ENCODE measurements around the gene FTCD.

Gene FTCD

DNA sequence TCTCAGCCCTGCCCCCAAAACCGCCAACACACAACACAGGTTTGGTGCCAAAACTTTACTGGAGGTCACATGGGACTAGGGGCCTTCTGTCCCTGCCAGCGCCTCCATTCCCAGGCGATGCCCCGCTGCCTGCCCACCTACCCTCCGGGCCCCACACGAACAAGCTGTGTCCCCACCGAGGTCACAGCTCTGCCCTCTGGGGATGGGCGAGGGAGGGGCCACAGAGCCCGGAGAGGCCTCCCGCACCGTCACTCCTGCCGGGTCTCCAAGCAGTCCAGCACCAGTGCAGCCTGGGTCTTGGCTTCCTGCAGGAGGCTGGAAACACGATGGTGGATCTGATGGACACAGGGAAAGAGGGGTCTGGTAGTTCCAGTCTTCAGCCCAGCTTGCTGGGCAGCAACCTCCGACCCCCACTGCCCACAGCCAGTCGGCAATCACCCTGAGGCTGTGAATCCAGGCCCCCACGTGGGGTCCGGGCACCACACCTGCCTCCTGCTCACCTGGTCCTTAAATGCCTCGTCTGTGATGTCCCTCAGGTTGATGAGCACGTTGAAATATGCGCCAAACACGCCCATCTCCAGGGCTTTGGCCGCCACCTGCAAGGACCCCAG, 18.5 kb downstream of the FTCD start:
- DNase-seq (ENCODE audit: low read depth), result no peak

GRCh38 chr21:46135782-46136395, 19.5 kb downstream of the FTCD start:
- no peak for DNase-seq (ENCODE audit: low read depth)

GRCh38 chr21:46131838-46132651, 23.3 kb downstream of the FTCD start:
- no peak for DNase-seq (ENCODE audit: low read depth)

- no peak for DNase-seq (ENCODE audit: low read depth)
Observed at GRCh38 chr21:46131588-46131837, 23.9 kb downstream of the FTCD start.

- no peak for DNase-seq (ENCODE audit: low read depth)
Observed at GRCh38 chr21:46130831-46131587, 24.4 kb downstream of the FTCD start.

- no peak for DNase-seq (ENCODE audit: low read depth)
Observed at GRCh38 chr21:46129846-46130651, 25.3 kb downstream of the FTCD start.

DNA sequence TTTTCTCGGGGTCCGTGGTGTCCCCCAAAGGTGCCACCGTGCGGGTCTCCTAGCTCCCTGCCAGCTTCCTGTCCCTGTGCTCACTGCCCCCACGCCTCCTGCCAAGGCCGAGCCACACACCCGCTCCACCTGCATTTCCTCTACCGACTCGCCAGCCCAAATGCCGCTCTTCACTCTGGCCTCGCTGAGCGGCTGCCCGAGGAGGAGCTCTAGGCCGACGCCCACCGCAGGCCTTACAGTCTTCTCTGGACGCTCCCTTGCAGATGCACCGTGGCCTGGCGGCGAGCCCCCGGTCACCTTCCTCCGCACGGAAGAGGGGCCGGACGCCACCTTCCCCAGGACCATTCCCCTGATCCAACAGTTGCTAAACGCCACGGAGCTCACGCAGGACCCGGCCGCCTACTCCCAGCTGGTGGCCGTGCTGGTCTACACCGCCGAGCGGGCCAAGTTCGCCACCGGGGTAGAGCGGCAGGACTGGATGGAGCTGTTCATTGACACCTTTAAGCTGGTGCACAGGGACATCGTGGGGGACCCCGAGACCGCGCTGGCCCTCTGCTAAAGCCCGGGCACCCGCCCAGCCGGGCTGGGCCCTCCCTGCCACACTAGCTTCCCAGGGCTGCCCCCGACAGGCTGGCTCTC, 26.3 kb downstream of the FTCD start:
- DNase-seq (ENCODE audit: low read depth), result no peak

- DNase-seq (ENCODE audit: low read depth), result no peak
Observed at GRCh38 chr21:46128106-46128932, 27.1 kb downstream of the FTCD start.

- no peak for DNase-seq (ENCODE audit: low read depth)
Observed at GRCh38 chr21:46127239-46128105, 27.9 kb downstream of the FTCD start.

GRCh38 chr21:46126309-46127238, 28.8 kb downstream of the FTCD start:
- no peak for DNase-seq (ENCODE audit: low read depth)

DNA sequence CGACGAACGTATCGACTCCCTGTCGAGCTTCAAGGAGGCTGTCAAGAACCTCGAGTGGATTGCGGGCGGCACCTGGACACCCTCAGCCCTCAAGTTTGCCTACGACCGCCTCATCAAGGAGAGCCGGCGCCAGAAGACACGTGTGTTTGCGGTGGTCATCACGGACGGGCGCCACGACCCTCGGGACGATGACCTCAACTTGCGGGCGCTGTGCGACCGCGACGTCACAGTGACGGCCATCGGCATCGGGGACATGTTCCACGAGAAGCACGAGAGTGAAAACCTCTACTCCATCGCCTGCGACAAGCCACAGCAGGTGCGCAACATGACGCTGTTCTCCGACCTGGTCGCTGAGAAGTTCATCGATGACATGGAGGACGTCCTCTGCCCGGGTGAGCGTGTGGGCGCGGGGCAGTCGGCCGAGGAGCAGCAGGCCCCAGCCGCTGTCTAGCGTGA, 29.5 kb downstream of the FTCD start:
- DNase-seq (ENCODE audit: low read depth), result no peak

DNA sequence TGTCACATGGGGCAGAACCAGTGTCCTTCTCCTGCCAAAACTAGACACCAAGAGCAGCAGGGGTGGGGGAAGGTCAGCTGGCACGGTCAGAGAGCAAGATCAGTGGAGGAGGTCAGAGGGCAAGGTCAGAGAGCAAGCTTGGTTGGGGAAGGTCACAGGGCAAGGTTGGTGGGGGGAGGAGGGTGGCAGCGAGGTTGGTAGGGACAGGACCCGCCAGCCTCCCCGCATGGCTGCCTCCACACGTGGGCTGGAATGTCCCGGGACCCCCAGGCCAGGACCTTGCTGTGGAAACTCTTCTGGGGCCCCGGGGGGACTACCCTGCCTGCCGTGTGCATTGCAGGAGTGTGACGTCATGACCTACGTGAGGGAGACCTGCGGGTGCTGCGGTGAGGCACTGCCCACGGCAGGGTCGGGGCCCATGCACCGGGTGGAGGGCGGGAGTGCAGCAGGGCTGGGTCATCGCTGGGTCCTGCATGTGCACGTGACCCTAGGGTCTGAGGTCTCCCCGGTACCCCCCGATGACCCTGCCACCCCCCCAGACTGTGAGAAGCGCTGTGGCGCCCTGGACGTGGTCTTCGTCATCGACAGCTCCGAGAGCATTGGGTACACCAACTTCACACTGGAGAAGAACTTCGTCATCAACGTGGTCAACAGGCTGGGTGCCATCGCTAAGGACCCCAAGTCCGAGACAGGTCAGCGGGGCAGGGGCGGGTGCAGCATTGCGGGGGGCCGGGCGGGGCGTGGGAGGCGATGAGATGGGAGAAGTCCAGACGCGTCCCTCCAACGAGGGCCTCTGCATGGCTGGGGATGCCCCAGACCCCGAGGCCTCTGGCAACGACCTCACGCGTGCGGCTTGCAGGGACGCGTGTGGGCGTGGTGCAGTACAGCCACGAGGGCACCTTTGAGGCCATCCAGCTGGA, 30.2 kb downstream of the FTCD start:
- DNase-seq (ENCODE audit: low read depth), result no peak

- no peak for DNase-seq (ENCODE audit: low read depth)
Observed at GRCh38 chr21:46124083-46124925, 31.1 kb downstream of the FTCD start.

- DNase-seq (ENCODE audit: low read depth), result no peak
Observed at GRCh38 chr21:46122758-46123683, 32.4 kb downstream of the FTCD start.

DNA sequence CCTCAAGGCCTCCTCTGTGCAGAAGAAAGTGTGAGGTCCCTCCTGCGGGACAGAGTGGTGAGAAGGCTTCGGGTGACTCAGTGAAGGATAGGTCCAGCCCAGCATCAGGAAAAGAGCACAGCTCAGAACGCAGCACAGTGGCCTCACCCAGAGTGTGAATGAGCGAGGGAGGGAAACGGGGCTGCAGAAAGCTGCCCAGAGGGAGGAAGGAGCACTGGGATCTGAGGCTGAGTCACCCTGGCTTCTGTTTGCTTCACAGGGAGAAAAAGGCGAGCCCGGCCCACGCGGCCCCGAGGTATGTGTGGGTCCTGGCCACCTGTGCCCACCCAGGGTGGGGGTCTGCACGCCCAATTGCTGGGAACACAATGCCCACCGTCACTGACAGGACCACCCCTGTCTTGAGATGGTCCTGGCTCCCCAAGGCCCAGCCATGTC, 33.1 kb downstream of the FTCD start:
- no peak for DNase-seq (ENCODE audit: low read depth)
